GM10266 (cell line): ENCODE data around the gene LGR6.

Experiments
- DNase-seq: peaks from one replicate; pipeline ENCODE4 v3.0.0; 2012; ENCODE audit errors: extremely low spot score
- CTCF ChIP-seq: IDR thresholded peaks from 2 replicates; pipeline ENCODE4 v1.5.1; 2012; ENCODE audit warnings: mild to moderate bottlenecking, low read depth; ENCODE audit not compliant: control insufficient read depth, insufficient read depth; ENCODE audit errors: missing control alignments

The LGR6 gene

GRCh38 chr1:202317941-202318925 lies 124.6 kb downstream of the LGR6 start:
- no peak for DNase-seq
- TF ChIP-seq CTCF = no peak

- DNase-seq = no peak
- no peak for TF ChIP-seq CTCF
These were observed 125.9 kb downstream of the LGR6 start for GRCh38 chr1:202319381-202320080.

- no peak for TF ChIP-seq CTCF
- no peak for DNase-seq
These were observed 126.4 kb downstream of the LGR6 start for GRCh38 chr1:202320081-202320405.

GRCh38 chr1:202323731-202324130 lies 130.1 kb downstream of the LGR6 start:
- TF ChIP-seq CTCF = no peak
- no peak for DNase-seq

GRCh38 chr1:202324646-202325045 lies 131.0 kb downstream of the LGR6 start:
- no peak for DNase-seq
- TF ChIP-seq CTCF = no peak

- DNase-seq = no peak
- TF ChIP-seq CTCF = no peak
These were observed 136.3 kb downstream of the LGR6 start for GRCh38 chr1:202329891-202330290.

GRCh38 chr1:202333861-202334260 lies 140.3 kb downstream of the LGR6 start:
- TF ChIP-seq CTCF = no peak
- no peak for DNase-seq
